Duodenal mucosa (tissue), 2 donors: ENCODE data around the gene ELF3.
A peak's percentile ranks its signal among the peaks of the same experiment; 100 is the strongest.
"Not testable (repeated sequence)": the region's sequence is repeated elsewhere in the genome, so short reads cannot be mapped to it uniquely, and the experiment has no call there.

Experiments used
- H3K27ac ChIP-seq: one replicate; pipeline ENCODE4 v1.7.0; 2013; ENCODE audit warnings: low read depth, low read length
- H3K27me3 ChIP-seq, 2 donors: one replicate each; pipeline ENCODE4 v1.7.0; 2013; ENCODE audit warnings: low read length in 2 of 2, control low read depth in 1 of 2; ENCODE audit not compliant: insufficient read depth in 2 of 2, control insufficient read depth in 1 of 2
- H3K36me3 ChIP-seq, 2 donors: one replicate each; pipeline ENCODE4 v1.7.0; 2013; ENCODE audit warnings: low read length in 2 of 2, control low read depth in 1 of 2; ENCODE audit not compliant: insufficient read depth in 2 of 2, control insufficient read depth in 1 of 2
- H3K4me1 ChIP-seq, 2 donors: one replicate each; pipeline ENCODE4 v1.7.0; 2013; ENCODE audit warnings: low read length in 2 of 2, control low read depth in 1 of 2; ENCODE audit not compliant: insufficient read depth in 2 of 2, control insufficient read depth in 1 of 2
- H3K4me3 ChIP-seq, 2 donors: one replicate each; pipeline ENCODE4 v1.7.0; 2013; ENCODE audit warnings: low read length in 2 of 2, low read depth in 1 of 2
- H3K9ac ChIP-seq, 2 donors: one replicate each; pipeline ENCODE4 v1.7.0; 2013; ENCODE audit warnings: low read length in 2 of 2, low read depth in 1 of 2
- H3K9me3 ChIP-seq, 2 donors: one replicate each; pipeline ENCODE4 v1.7.0; 2013; ENCODE audit warnings: low read length in 2 of 2, control low read depth in 1 of 2; ENCODE audit not compliant: control insufficient read depth in 1 of 2

Gene ELF3

GRCh38 chr1:202049129-202049528, 38.7 kb downstream of the ELF3 start:
- H3K4me1 ChIP-seq, result peaks cover 37 to 42% of the 10 kb centered on the region in 2 donors
- no peaks in the 10 kb centered on the region for H3K9me3 ChIP-seq
- no peaks in the 10 kb centered on the region for H3K36me3 ChIP-seq
- H3K9ac ChIP-seq, result peak overlapping the region in 1 of 2 donors; percentile 50
- no peaks in the 10 kb centered on the region for H3K27me3 ChIP-seq
- no peak overlapping the region for H3K4me3 ChIP-seq
- H3K27ac ChIP-seq, result peak overlapping the region; percentile 76

GRCh38 chr1:202054094-202054493, 43.7 kb downstream of the ELF3 start:
- H3K27me3 ChIP-seq, result no peaks in the 10 kb centered on the region
- H3K4me1 ChIP-seq, result peaks cover 18 to 32% of the 10 kb centered on the region in 2 donors
- H3K36me3 ChIP-seq, result no peaks in the 10 kb centered on the region
- H3K4me3 ChIP-seq, result no peak overlapping the region
- no peaks in the 10 kb centered on the region for H3K9me3 ChIP-seq
- no peak overlapping the region for H3K9ac ChIP-seq
- H3K27ac ChIP-seq, result no peak overlapping the region

- H3K9ac ChIP-seq, result not testable (repeated sequence)
Measured at GRCh38 chr1:202054673-202055072, 44.3 kb downstream of the ELF3 start.

DNA sequence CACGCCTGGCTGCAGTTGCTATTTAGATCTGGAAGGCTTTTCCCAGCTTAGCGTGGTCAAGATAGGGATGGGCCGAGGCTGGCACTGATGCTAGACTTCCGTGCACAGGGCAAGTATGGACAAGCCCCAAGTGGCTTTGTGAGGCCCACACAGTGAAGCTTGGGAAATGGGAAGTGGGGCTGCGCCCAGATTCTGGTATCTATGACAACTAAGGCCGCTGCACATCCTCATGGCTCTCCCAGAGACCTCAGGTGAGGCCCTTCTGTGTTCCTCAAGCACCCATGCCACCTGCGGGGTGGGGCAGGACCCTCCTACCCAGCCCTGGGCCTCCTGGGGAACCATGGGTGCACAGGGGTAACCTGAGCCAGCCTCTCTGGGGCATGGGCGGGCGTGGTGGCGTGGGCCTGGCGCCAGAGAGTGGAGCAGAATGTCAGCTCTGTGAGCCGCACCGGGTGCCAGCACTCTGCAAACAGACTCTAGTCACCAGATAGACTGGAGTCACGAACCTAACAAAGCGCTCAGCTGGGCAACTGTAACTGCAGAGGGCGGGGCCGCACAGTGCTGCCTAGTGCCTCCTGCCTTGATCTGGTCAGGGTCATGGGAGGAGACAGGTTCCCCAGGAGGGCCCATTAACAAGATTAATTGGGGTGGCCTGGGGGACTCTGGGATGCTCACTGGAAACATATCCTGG, 46.4 kb downstream of the ELF3 start:
- Histone ChIP-seq H3K36me3 (no peaks in the 10 kb centered on the region), H3K27ac (peak overlapping the region; percentile 80), H3K9ac (peak overlapping the region; percentile 58 to 63), H3K4me3 (no peak overlapping the region), H3K27me3 (no peaks in the 10 kb centered on the region), H3K9me3 (no peaks in the 10 kb centered on the region), H3K4me1 (peaks cover 18 to 26% of the 10 kb centered on the region in 2 donors)

More at GRCh38 chr1:202054673-202055072, 44.3 kb downstream of the ELF3 start:
- H3K4me1 ChIP-seq, result peaks cover 18 to 26% of the 10 kb centered on the region in 2 donors
- H3K36me3 ChIP-seq, H3K27ac ChIP-seq, H3K9me3 ChIP-seq, H3K4me3 ChIP-seq, H3K27me3 ChIP-seq: not testable (repeated sequence)

GRCh38 chr1:202057335-202057704, 46.9 kb downstream of the ELF3 start:
- H3K36me3 ChIP-seq, H3K27me3 ChIP-seq, H3K4me3 ChIP-seq, H3K9me3 ChIP-seq: not testable (repeated sequence)
- H3K4me1 ChIP-seq, result peaks cover 18 to 26% of the 10 kb centered on the region in 2 donors
- H3K9ac ChIP-seq, result peak overlapping the region; percentile 48 to 58
- H3K27ac ChIP-seq, result peak overlapping the region; percentile 66

DNA sequence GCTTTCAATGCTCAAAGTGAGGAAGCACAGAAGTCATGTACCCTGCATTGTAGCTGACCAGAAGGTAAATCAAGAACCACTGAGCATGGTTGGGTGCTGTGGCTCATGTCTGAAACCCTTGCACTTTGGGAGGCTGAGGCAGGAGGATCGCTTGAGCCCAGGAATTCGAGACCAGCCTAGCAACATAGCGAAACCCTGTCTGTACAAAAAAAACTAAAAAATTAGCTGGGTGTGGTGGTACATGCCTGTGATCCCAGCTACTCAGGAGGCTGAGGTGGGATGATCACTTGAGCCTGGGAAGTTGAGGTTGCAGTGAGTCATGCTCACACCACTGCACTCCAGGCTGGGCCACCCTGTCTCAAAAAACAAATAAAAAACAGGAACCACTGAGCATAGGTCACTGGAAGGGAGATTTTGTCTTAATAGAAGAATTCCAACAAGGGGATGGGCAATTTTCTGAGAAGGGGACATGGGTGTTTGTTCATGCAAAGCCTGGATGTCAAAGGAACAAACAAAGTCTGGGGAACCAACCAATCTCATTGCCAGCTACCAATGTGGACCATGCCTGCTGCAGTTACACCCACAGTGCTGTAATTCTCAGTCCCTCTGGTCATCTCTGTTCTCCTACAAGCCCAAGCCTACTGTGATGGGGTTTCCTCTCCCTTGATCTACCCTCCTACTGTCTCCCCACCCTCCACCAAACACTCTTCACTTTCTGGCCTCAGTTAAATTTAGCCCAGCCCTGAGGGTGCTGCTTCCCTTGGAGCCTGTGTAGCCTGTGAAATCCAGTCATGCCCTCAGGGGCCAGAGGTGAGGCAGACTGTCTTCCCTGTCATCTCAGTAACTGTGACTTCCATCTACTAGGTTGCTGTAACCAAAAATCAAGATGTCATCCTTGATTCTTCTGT, 47.9 kb downstream of the ELF3 start:
- Histone ChIP-seq H3K9ac (peak overlapping the region in 1 of 2 donors; percentile 19), H3K27ac (peak overlapping the region; percentile 5)

DNA sequence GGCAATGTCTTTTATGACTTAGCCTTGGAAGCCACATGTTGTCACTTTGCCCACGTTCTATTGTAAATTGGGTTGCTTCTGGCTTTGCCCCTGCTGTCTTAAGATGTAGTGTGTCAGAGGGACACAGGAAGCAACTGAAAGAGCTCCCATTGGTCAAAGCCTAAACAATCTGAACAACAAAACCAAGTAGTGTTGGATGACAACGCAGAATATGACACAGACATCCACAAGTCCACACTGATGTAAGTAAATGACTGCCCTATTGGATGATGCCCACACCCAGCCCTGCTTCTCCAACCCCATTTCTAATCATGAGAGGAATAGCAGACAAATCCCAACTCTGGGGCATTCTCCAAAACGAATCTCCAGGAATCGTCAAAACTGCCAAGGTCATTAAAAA, 50.7 kb downstream of the ELF3 start:
- H3K4me3 ChIP-seq, result no peak overlapping the region
- H3K4me1 ChIP-seq, result peaks cover 13 to 22% of the 10 kb centered on the region in 2 donors
- no peaks in the 10 kb centered on the region for H3K27me3 ChIP-seq
- no peak overlapping the region for H3K27ac ChIP-seq
- H3K9me3 ChIP-seq, result no peaks in the 10 kb centered on the region
- no peaks in the 10 kb centered on the region for H3K36me3 ChIP-seq
- no peak overlapping the region for H3K9ac ChIP-seq

More for the DNA sequence above, 47.9 kb downstream of the ELF3 start:
- Histone ChIP-seq H3K4me1 (peaks cover 18 to 26% of the 10 kb centered on the region in 2 donors), H3K36me3 (no peaks in the 10 kb centered on the region), H3K27me3 (no peaks in the 10 kb centered on the region), H3K4me3 (no peak overlapping the region), H3K9me3 (no peaks in the 10 kb centered on the region)

GRCh38 chr1:202061787-202062186, 51.4 kb downstream of the ELF3 start:
- H3K9ac ChIP-seq, H3K36me3 ChIP-seq, H3K4me3 ChIP-seq, H3K9me3 ChIP-seq, H3K27ac ChIP-seq, H3K27me3 ChIP-seq: not testable (repeated sequence)
- peaks cover 7 to 15% of the 10 kb centered on the region in 2 donors for H3K4me1 ChIP-seq

GRCh38 chr1:202062636-202063035, 52.2 kb downstream of the ELF3 start:
- H3K4me3 ChIP-seq, H3K9me3 ChIP-seq, H3K9ac ChIP-seq, H3K36me3 ChIP-seq, H3K27ac ChIP-seq, H3K27me3 ChIP-seq: not testable (repeated sequence)
- H3K4me1 ChIP-seq, result peaks cover 6 to 13% of the 10 kb centered on the region in 2 donors

- no peak overlapping the region for H3K9ac ChIP-seq
- no peaks in the 10 kb centered on the region for H3K9me3 ChIP-seq
- H3K27ac ChIP-seq, result no peak overlapping the region
- no peaks in the 10 kb centered on the region for H3K27me3 ChIP-seq
- no peak overlapping the region for H3K4me3 ChIP-seq
- peaks cover 3 to 11% of the 10 kb centered on the region in 2 donors for H3K4me1 ChIP-seq
- no peaks in the 10 kb centered on the region for H3K36me3 ChIP-seq
Measured at GRCh38 chr1:202063093-202063492, 52.7 kb downstream of the ELF3 start.
